Measurements from ENCODE around the gene GRB2. TPM values are rescaled to one million over a fixed set of nuclear protein-coding genes. Genes with fewer than 3 reads are reported as not detected.
"Not testable (repeated sequence)": the region's sequence is repeated elsewhere in the genome, so short reads cannot be mapped to it uniquely, and the experiment has no call there.

GRB2 gene
- total RNA-seq, 1 donor from 2014 or later: 108 TPM

- DNase-seq (ENCODE audit: low read depth, low spot score): no peak
Observed at GRCh38 chr17:75353176-75353575, 52.3 kb downstream of the GRB2 start.

- no peak for DNase-seq (ENCODE audit: low read depth, low spot score)
Observed at GRCh38 chr17:75352079-75352569, 53.4 kb downstream of the GRB2 start.

- DNase-seq (ENCODE audit: low read depth, low spot score): no peak
Observed at GRCh38 chr17:75350706-75351105, 54.8 kb downstream of the GRB2 start.

- no peak for DNase-seq (ENCODE audit: low read depth, low spot score)
Observed at GRCh38 chr17:75350029-75350428, 55.4 kb downstream of the GRB2 start.

- no peak for DNase-seq (ENCODE audit: low read depth, low spot score)
Observed at GRCh38 chr17:75349589-75349988, 55.9 kb downstream of the GRB2 start.

GRCh38 chr17:75348386-75349012 is 57.0 kb downstream of the GRB2 start:
- no peak for DNase-seq (ENCODE audit: low read depth, low spot score)

GRCh38 chr17:75346906-75347305 is 58.6 kb downstream of the GRB2 start:
- DNase-seq (ENCODE audit: low read depth, low spot score): no peak

- DNase-seq (ENCODE audit: low read depth, low spot score): not testable (repeated sequence)
Observed at GRCh38 chr17:75346368-75346767, 59.1 kb downstream of the GRB2 start.

- no peak for DNase-seq (ENCODE audit: low read depth, low spot score)
Observed at GRCh38 chr17:75345514-75346167, 59.8 kb downstream of the GRB2 start.

GRCh38 chr17:75344666-75345065 is 60.8 kb downstream of the GRB2 start:
- DNase-seq (ENCODE audit: low read depth, low spot score): no peak

GRCh38 chr17:75342996-75343395 is 62.5 kb downstream of the GRB2 start:
- no peak for DNase-seq (ENCODE audit: low read depth, low spot score)

GRCh38 chr17:75341784-75342486 is 63.5 kb downstream of the GRB2 start:
- no peak for DNase-seq (ENCODE audit: low read depth, low spot score)

GRCh38 chr17:75340631-75341030 is 64.8 kb downstream of the GRB2 start:
- DNase-seq (ENCODE audit: low read depth, low spot score): no peak

GRCh38 chr17:75339971-75340370 is 65.5 kb downstream of the GRB2 start:
- DNase-seq (ENCODE audit: low read depth, low spot score): no peak

- DNase-seq (ENCODE audit: low read depth, low spot score): no peak
Observed at GRCh38 chr17:75338335-75338734, 67.1 kb downstream of the GRB2 start.

GRCh38 chr17:75335315-75335714 is 70.2 kb downstream of the GRB2 start:
- DNase-seq (ENCODE audit: low read depth, low spot score): no peak

- no peak for DNase-seq (ENCODE audit: low read depth, low spot score)
Observed at GRCh38 chr17:75334723-75335122, 70.8 kb downstream of the GRB2 start.

- no peak for DNase-seq (ENCODE audit: low read depth, low spot score)
Observed at GRCh38 chr17:75331671-75332070, 73.8 kb downstream of the GRB2 start.

GRCh38 chr17:75327757-75328156 is 77.7 kb downstream of the GRB2 start:
- no peak for DNase-seq (ENCODE audit: low read depth, low spot score)

GRCh38 chr17:75326226-75326848 is 79.1 kb downstream of the GRB2 start:
- DNase-seq (ENCODE audit: low read depth, low spot score): peak; percentile 49

GRCh38 chr17:75325827-75326225 is 79.7 kb downstream of the GRB2 start:
- peak; percentile 88 for DNase-seq (ENCODE audit: low read depth, low spot score)

GRCh38 chr17:75325348-75325747 is 80.1 kb downstream of the GRB2 start:
- no peak for DNase-seq (ENCODE audit: low read depth, low spot score)
